GM21825 (cell line): ENCODE results near the gene TTC34.
"Not testable (repeated sequence)": the region's sequence is repeated elsewhere in the genome, so short reads cannot be mapped to it uniquely, and the experiment has no call there.

Experiments used
- ATAC-seq: cut with Tn5 transposase; IDR thresholded peaks from one replicate; pipeline ENCODE4 v1.9.1; 2021; ENCODE audit warnings: mild to moderate bottlenecking, moderate library complexity; ENCODE audit not compliant: unreplicated experiment

TTC34 gene

DNA sequence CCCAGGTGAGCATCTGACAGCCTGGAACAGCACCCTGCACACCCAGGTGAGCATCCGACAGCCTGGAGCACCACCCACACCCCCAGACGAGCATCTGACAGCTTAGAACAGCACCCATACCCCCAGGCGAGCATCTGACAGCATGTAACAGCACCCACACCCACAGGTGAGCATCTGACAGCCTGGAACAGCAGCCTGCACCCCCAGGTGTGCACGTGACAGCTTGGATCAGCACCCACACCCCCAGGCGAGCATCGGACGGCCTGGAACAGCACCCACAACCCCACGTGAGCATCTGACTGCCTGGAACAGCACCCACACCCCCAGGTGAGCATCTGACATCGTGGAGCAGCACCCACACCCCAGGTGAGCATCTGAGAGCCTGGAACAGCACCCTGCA, 116.6 kb downstream of the TTC34 start:
- not testable (repeated sequence) for ATAC-seq

GRCh38 chr1:2684000-2684399, 117.5 kb downstream of the TTC34 start:
- ATAC-seq = not testable (repeated sequence)

DNA sequence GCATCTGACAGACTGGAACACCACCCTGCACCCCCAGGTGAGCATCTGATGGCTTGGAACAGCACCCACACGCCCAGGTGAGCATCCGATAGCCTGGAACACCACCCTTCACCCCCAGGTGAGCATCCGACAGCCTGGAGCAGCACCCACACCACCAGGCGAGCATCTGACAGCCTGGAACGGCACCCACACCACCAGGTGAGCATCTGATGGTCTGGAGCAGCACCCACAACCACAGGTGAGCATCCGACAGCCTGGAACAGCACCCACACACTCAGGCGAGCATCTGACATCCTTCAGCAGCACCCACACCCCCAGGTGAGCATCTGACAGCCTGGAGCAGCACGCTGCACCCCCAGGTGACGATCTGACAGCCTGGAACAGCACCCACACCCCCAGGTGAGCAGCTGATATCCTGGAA, 118.2 kb downstream of the TTC34 start:
- ATAC-seq = not testable (repeated sequence)

- not testable (repeated sequence) for ATAC-seq
Measured at GRCh38 chr1:2682879-2683278, 118.6 kb downstream of the TTC34 start.

GRCh38 chr1:2676726-2677125, 124.8 kb downstream of the TTC34 start:
- ATAC-seq = not testable (repeated sequence)

DNA sequence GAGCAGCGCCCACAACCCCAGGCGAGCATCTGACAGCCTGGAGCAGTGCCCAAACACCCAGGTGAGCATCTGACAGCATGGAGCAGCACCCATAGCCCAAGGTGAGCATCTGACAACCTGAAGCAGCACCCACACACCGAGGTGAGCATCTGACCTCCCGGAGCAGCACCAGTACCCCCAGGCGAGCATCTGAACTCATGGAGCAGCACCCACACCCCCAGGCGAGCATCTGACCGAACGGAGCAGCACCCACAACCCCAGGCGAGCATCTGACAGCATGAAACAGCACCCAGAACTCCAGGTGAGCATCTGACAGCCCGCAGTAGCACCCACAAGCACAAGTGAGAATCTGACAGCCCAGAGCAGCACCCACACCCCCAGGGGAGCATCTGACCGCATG, 129.8 kb downstream of the TTC34 start:
- not testable (repeated sequence) for ATAC-seq

GRCh38 chr1:2659806-2660205, 141.7 kb downstream of the TTC34 start:
- ATAC-seq = not testable (repeated sequence)

DNA sequence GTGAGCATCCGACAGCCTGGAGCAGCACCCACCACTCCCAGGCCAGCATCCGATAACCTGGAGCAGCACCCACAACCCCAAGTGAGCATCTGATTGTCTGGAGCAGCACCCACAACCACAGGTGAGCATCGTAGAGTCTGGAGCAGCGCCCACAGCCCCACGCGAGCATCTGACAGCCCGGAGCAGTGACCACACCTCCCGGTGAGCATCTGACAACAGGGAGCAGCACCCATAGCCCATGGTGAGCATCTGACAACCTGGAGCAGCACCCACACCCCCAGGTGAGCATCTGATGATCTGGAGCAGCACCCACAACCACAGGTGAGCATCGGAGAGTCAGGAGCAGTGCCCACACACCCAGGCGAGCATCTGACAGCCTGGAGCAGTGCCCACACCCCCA, 143.6 kb downstream of the TTC34 start:
- not testable (repeated sequence) for ATAC-seq

- ATAC-seq = not testable (repeated sequence)
Measured at GRCh38 chr1:2657124-2657523, 144.4 kb downstream of the TTC34 start.

- ATAC-seq = not testable (repeated sequence)
Measured at GRCh38 chr1:2655598-2656434, 145.7 kb downstream of the TTC34 start.

DNA sequence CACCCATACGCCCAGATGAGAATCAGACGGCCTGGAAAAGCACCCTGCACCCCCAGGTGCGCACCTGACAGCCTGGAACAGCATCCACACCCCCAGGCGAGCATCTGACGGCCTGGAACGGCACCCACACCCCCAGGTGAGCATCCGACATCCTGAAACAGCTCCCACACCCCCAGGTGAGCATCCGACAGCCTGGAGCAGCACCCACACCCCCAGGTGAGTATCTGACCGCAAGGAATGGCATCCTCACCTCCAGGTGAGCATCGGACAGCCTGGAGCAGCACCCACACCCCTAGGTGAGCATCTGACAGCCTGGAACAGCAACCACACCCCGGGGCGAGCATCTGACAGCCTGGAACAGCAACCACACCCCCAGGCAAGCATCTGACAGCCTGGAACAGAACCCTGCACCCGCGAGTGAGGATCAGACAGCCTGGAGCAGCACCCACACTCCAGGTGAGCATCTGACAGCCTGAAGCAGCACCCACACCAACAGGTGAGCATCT, 147.0 kb downstream of the TTC34 start:
- not testable (repeated sequence) for ATAC-seq

DNA sequence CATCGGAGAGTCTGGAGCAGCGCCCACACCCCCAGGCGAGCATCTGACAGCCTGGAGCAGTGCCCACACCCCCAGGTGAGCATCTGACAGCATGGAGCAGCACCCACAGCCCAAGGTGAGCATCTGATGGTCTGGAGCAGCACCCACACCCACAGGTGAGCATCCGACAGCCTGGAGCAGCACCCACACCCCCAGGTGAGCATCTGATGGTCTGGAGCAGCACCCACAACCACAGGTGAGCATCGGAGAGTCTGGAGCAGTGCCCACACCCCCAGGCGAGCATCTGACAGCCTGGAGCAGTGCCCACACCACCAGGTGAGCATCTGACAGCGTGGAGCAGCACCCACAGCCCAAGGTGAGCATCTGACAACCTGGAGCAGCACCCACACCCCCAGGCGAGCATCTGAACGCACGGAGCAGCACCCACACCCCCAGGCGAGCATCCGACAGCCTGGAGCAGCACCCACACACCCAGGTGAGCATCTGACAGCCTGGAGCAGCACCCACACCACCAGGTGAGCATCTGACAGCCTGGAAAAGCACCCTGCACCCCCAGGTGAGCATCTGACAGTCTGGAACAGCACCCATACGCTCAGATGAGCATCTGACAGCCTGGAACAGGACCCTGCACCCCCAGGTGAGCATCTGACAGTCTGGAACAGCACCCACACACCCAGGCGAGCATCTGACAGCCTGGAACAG, 147.6 kb downstream of the TTC34 start:
- ATAC-seq = not testable (repeated sequence)

GRCh38 chr1:2652926-2653571, 148.4 kb downstream of the TTC34 start:
- not testable (repeated sequence) for ATAC-seq

DNA sequence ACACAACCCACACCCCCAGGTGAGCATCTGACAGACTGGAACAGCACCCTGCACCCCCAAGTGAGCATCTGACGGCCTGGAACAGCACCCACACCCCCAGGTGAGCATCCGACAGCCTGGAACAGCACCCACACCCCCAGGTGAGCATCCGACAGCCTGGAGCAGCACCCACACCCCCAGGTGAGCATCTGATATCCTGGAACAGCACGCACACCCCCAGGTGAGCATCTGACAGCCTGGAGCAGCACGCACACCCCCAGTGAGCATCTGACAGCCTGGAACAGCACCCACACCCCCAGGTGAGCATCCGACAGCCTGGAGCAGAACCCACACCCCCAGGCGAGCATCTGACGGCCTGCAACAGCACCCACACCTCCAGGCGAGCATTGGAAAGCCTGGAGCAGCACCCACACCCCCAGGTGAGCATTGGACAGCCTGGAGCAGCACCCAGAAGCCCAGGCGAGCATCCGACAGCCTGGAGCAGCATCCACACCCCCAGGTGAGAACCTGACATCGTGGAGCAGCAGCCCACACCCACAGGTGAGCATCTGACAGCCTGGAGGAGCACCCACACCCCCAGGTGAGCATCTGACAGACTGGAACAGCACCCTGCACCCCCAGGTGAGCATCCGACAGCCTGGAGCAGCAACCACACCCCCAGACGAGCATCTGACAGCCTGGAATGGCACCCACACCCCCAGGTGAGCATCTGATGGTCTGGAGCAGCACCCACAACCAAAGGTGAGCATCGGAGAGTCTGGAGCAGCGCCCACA, 149.2 kb downstream of the TTC34 start:
- not testable (repeated sequence) for ATAC-seq

DNA sequence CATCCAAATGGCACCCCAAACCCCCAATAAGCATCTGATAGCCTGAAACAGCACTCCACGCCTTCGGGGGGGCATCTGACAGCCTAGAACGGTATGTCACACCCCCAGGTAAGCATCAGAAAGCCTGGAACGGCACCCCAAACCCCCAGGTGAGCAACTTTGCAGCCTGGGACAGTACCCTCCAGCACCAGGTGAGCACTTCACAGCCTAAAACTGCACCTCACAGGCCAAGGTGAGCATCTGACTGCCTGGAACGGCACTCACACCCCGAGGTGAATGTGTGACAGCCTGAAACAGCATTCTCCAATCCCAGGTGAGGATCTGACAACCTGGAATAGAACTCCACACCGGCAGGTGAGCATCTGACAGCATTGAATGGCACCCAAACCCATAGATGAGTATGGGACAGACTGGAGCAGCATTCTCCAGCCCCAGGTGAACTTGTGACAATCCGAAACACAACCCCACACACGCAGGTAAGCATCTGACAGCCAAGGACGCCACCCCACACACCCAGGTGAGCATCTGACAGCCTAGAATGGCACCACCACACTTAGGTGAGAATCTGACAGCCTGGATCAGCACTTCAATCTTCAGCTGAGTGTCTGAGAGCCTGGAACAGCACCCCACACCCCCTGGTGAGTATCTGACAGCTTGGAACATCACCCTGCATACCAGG, 150.4 kb downstream of the TTC34 start:
- ATAC-seq = no peak

GRCh38 chr1:2646837-2647236, 154.7 kb downstream of the TTC34 start:
- ATAC-seq = no peak

GRCh38 chr1:2645776-2646175, 155.7 kb downstream of the TTC34 start:
- ATAC-seq = no peak

GRCh38 chr1:2645143-2645542, 156.3 kb downstream of the TTC34 start:
- ATAC-seq = no peak

DNA sequence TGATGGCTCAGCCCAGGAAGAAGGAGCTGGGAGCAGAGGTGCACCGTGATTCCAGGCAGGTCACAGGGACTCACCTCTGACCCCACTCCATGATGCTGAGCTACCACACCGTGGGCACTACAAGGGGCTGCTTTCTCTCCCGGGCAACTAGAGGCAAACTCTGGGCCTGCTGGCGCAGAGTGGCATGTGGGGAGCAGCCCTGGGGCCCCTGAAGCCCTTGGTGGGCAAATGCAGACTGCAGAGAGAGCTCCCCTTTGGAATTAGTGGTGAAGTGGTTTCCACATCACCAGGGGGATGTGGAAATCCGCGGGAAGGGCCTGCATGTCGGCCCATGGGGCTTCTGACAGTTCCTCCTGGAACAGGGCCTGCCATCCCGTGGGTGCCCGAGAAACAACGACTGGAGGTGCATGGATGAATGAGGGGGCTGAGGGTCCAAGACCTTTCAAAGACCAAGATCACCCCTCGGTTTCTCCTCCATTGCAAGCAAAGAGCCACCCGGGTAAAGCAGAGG, 156.8 kb downstream of the TTC34 start:
- no peak for ATAC-seq

- no peak for ATAC-seq
Measured at GRCh38 chr1:2644171-2644570, 157.3 kb downstream of the TTC34 start.
